Stimulated activated CD8-positive, alpha-beta memory T cell treated with anti-CD3 and anti-CD28 coated beads, Interleukin-15, amount 100 ng/mL, for 24 hours (primary cell): ENCODE results near the gene NR1D1.

Experiments
- DNase-seq: peaks from one replicate; pipeline ENCODE4 v3.0.0-alpha.2; 2020; ENCODE audit warnings: low read depth

The NR1D1 gene

GRCh38 chr17:40062329-40063186 lies 37.8 kb downstream of the NR1D1 start, which contains the start of gene THRA:
Gene THRA, plus strand, starts transcription at chr17:40062965. Its CDS starts 11,524 bp downstream, at chr17:40074489.
- DNase-seq = no peak

DNA sequence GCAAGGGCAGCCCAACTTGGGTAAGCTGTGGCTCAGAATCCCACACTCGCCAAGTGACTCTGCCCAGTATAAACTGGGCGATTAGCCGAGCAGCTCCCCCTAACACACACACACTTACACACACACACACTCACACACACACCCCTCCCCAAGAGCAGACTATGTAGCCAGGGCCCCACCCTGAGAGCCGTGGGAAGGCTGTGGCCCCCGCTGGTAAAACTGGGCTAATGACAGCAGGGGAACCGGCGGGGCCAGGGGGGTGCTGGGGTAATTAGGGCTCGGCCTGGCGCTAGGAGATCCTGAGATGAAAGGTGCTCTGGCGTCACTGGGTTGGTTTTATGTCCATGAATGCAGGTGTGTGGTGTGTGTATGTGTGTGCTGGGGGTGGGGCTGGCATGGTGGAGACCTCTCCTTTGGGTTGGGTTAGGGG lies 38.8 kb downstream of the NR1D1 start:
- no peak for DNase-seq

DNA sequence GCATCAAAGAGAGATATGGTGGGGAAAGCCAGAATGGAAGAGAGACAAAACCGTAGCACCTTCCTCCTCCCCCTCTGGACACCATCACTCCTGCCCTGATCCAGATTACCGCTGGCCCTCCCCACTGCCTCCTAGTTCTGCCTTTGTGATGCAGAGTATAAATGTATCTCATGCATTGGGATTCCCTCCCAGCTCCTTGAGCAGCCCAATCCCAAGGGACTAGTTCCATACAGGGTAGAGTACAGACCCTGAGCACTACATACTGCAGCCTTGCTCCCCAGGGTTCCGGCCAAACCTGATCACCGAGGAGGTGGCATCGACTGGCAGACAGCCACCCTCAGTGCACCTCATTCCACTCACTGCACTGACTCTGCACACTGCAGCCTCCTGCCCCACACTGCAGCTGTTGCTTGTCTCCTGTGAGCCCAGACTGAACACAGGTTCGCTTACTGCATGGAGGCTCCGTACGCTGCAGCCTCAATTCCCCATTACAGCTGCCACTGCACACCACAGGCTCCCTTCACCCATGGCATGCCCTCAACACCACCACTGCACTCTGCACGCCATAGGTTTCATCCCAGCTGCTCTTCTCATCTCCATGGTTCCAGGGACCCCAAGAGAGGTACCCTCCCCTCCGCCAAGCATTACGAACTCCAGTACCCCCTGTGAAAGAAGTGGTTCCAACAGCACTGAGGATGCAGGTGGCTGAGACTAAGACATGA lies 39.3 kb downstream of the NR1D1 start:
- DNase-seq = no peak

- no peak for DNase-seq
Observed at GRCh38 chr17:40059729-40060475, 40.5 kb downstream of the NR1D1 start.

GRCh38 chr17:40058865-40059264 lies 41.5 kb downstream of the NR1D1 start:
- DNase-seq = no peak

- DNase-seq = no peak
Observed at GRCh38 chr17:40058186-40058784, 42.1 kb downstream of the NR1D1 start.

GRCh38 chr17:40056379-40057015 lies 43.9 kb downstream of the NR1D1 start:
- DNase-seq = no peak
